H4 (cell line): ENCODE data around the gene ZSWIM6. TPM values are rescaled to one million over a fixed set of nuclear protein-coding genes. Genes with fewer than 3 reads are reported as not detected.

Experiments used
- DNase-seq: peaks from one replicate; pipeline ENCODE4 v3.0.0-alpha.2; 2015; ENCODE audit warnings: low spot score
- total RNA-seq: library from RNA; depleted of rRNA; stranded (reverse); fragments of >200 nt; shearing (Covaris generic); gene quantifications from 2 replicates; pipeline ENCODE4 v1.2.3, GENCODE V29; 2014

ZSWIM6 gene
- total RNA-seq, 1 experiment from 2014 or later, result 7.0 TPM

GRCh38 chr5:61441742-61442141, 109.7 kb downstream of the ZSWIM6 start:
- no peak for DNase-seq

- no peak for DNase-seq
Measured at GRCh38 chr5:61447780-61448495, 115.9 kb downstream of the ZSWIM6 start.

GRCh38 chr5:61449804-61450492, 117.9 kb downstream of the ZSWIM6 start:
- peak; percentile 93 for DNase-seq

- DNase-seq, result peak; percentile 94
Measured at GRCh38 chr5:61450493-61451279, 118.6 kb downstream of the ZSWIM6 start.

- no peak for DNase-seq
Measured at GRCh38 chr5:61455179-61456006, 123.3 kb downstream of the ZSWIM6 start.

- no peak for DNase-seq
Measured at GRCh38 chr5:61460471-61460870, 128.4 kb downstream of the ZSWIM6 start.

GRCh38 chr5:61461417-61461816, 129.4 kb downstream of the ZSWIM6 start:
- DNase-seq, result no peak

GRCh38 chr5:61461926-61462325, 129.9 kb downstream of the ZSWIM6 start:
- no peak for DNase-seq

- no peak for DNase-seq
Measured at GRCh38 chr5:61463596-61463995, 131.5 kb downstream of the ZSWIM6 start.

- DNase-seq, result no peak
Measured at GRCh38 chr5:61464512-61464911, 132.5 kb downstream of the ZSWIM6 start.

- DNase-seq, result no peak
Measured at GRCh38 chr5:61465066-61465465, 133.0 kb downstream of the ZSWIM6 start.

- DNase-seq, result no peak
Measured at GRCh38 chr5:61465496-61465895, 133.4 kb downstream of the ZSWIM6 start.

GRCh38 chr5:61466017-61466416, 134.0 kb downstream of the ZSWIM6 start:
- DNase-seq, result no peak

GRCh38 chr5:61467766-61468482, 135.9 kb downstream of the ZSWIM6 start:
- DNase-seq, result peak; percentile 32

GRCh38 chr5:61468483-61468865, 136.4 kb downstream of the ZSWIM6 start:
- DNase-seq, result no peak

- no peak for DNase-seq
Measured at GRCh38 chr5:61471352-61471751, 139.3 kb downstream of the ZSWIM6 start.

GRCh38 chr5:61472172-61472958, 140.3 kb downstream of the ZSWIM6 start:
- DNase-seq, result no peak

GRCh38 chr5:61474746-61475145, 142.7 kb downstream of the ZSWIM6 start:
- DNase-seq, result no peak

- DNase-seq, result no peak
Measured at GRCh38 chr5:61477788-61478187, 145.7 kb downstream of the ZSWIM6 start.
